GM15510 (cell line): ENCODE results near the gene SPATA7.
A peak's percentile ranks its signal among the peaks of the same experiment; 100 is the strongest.

Experiments
- POLR2A ChIP-seq: IDR thresholded peaks from 3 replicates; pipeline ENCODE4 v1.6.1; 2011; ENCODE audit warnings: borderline replicate concordance; ENCODE audit not compliant: insufficient read length; ENCODE audit errors: extremely low read depth

SPATA7 gene

DNA sequence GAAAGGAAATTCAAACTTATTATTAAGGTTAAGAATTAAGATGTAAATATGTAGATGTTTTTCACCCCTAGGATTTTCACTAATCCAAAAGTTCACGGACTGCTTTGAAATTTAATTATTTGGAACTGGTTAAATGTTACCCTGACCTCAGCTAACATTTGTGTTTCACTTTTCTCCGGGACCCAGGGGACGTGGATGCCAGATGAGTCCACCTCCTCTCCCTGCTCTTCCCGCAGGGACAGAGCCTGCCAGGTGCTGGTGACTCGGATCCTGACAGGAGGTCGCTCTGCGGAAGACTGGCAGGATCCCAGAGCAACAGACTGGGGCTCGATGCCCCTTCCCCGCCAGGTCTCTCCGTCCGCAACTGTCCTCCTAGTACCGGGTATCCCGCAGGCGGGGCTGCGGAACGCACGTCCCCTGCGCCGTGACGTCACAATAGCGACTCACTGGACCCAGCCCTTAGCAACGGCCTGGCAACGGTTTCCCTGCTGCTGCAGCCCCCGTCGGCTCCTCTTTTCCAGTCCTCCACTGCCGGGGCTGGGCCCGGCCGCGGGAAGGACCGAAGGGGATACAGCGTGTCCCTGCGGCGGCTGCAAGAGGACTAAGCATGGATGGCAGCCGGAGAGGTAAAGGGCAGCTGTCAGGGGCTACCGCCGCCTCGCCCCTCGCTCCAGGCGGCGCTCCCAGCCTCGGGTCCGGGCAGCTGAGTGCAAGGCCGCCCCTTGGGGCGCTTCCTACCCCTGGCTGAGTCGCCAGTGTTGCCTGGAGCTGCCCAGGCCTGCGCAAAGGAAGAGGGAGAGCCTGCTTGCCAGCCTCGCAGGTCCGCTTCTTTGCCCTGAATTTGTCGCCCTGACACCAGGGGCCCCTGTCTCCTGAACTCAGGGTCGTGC lies at the start of gene SPATA7:
Gene SPATA7, plus strand, starts transcription at position 446 of the 890 bp plus-strand sequence. Its CDS starts 162 bp downstream, at position 608.
- TF ChIP-seq POLR2A: peak; percentile 79

DNA sequence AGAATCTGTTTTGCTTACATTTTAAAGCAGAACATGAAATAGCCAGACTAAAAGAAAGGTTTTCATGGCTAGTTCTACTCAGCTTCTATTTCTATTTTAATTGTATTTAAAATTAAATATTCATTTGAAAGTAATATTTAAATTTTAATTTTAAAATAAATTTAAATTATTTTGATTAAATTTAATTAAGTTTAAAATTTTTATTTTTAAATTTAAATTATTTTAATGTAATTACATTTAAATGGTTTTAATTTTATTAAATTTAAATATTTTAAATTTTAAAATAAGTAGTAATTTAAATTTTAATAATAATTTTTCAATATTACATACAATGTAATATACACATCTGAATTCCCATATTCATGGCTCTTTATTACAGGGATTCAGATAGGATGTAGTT lies 45.1 kb upstream of the SPATA7 start:
- TF ChIP-seq POLR2A: no peak

DNA sequence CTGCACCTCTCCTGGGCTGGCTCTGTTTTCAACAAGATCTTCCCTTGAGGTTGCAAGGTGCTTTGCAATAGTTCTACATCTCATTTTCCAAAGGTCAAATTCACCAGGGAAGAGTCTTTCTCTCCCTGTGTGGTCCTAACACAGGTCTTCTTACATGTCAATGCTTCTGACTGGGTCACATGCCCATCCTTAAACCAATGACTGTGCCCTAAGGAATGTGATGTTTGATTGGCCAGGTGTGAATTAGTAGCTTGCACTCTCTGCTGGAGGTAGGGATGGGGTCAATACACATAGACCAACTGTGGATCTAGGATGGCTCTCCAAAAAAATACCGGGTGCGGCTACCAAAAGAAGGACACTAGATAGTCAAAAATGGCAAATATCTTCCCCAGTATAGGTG lies 42.5 kb upstream of the SPATA7 start:
- TF ChIP-seq POLR2A: no peak

- TF ChIP-seq POLR2A: no peak
Measured at GRCh38 chr14:88346048-88346639, 39.3 kb upstream of the SPATA7 start.

DNA sequence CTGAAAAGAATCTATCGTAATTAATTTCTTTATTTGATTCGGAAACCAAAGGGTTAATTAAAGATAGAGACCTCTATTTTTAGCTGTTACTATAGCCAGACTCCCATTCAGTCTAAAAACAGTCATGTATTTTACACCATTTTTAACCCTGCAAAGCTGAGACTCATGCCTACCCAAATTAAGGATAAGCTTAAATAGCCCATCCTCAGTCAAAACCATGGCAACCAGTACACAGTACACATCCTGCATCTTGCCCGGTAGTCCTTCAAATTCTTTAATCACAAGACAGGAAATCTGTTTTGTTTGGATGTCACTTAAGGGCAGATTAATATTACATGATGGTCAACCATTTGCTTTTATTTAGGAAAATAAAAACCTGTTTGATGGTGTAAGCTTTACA lies 36.9 kb upstream of the SPATA7 start:
- TF ChIP-seq POLR2A: no peak

DNA sequence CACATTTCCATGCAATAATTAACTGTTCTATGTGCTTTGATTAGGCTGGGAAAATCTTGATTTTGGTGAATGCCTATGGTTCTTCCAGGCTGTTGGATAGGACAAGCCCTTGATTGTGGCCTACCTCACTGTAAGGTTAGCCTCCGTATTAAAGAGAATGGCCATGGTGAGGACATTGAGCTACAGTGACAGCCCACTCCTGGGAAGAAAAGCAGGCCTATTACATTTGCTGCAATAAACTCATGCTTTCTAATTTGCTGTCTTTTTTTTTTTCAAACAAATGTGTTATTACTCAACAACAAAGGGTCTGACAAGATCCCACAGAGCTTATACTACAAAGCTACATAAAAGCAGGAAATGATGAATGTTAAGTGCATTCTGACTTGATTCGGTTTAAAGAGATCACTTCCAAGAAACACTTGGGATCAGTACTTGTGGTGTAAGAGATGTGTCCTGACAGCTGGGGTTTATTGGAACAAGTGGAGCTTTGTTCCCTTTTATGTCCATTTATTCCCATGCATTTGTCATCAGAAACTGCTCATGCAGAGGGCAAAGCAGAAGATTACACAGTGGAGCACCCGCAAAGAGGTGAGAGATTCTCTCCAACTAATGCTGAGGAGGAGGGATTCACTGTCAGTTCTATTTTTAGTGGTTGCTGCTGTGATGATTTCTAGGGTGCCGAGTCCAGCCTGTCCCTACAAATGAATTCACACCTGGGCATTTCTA lies 33.3 kb upstream of the SPATA7 start:
- TF ChIP-seq POLR2A: no peak

DNA sequence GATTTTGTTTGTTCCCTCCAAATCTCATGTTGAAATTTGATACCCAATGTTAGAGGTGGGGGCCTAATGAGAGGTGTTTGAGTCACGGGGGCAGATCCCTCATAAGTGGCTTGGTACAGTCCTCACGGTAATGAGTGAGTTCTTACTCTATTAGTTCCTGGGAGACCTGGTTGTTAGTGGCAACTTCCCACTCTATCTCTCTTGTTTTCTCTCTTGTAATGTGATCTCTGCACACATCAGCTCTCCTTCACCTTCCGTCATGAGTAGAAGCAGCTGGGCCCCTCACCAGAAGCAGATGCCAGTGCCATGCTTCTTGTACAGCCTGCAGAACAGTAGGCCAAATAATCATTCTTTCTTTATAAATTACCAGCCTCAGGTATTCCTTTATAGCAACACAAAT lies 32.8 kb upstream of the SPATA7 start:
- no peak for TF ChIP-seq POLR2A

DNA sequence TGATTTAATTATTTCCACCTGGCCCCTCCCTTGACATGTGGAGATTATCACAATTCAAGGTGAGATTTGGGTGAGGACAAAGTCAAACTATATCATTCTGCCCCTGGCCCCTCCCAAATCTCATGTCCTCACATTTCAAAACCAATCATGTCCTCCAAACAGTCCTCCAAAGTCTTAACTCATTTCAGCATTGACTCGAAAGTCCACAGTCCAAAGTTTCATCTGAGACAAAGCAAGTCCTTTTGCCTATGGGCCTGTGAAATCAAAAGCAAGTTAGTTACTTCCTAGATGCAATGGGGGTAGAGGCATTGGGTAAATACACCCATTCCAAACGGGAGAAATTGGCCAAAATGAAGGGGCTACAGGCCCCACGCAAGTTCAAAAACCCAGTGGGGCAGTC lies 31.1 kb upstream of the SPATA7 start:
- TF ChIP-seq POLR2A: no peak

GRCh38 chr14:88359500-88359899 lies 26.0 kb upstream of the SPATA7 start:
- no peak for TF ChIP-seq POLR2A

DNA sequence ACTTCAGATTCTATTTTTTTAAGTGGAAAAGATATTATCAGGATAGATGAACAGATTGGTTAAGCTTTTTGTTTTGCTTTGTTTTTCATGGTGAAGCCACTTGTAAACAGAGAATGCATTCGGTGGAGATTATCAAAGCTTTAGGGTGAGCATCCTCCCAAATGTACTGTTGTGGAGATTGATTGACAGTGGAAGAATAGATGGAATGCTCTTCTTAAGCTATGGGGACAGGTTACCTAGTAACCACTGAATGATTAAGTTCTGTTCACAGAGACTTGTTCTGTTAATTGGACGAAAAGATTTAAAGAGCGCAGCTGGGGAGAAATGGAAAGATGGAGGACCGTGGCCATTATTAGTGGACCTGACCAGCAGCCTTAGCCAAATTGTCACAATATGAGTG lies 21.8 kb upstream of the SPATA7 start:
- no peak for TF ChIP-seq POLR2A

GRCh38 chr14:88364710-88365413 lies 20.6 kb upstream of the SPATA7 start:
- TF ChIP-seq POLR2A: no peak

GRCh38 chr14:88369496-88369895 lies 16.0 kb upstream of the SPATA7 start:
- no peak for TF ChIP-seq POLR2A

GRCh38 chr14:88379706-88380343 lies 5.6 kb upstream of the SPATA7 start:
- no peak for TF ChIP-seq POLR2A

DNA sequence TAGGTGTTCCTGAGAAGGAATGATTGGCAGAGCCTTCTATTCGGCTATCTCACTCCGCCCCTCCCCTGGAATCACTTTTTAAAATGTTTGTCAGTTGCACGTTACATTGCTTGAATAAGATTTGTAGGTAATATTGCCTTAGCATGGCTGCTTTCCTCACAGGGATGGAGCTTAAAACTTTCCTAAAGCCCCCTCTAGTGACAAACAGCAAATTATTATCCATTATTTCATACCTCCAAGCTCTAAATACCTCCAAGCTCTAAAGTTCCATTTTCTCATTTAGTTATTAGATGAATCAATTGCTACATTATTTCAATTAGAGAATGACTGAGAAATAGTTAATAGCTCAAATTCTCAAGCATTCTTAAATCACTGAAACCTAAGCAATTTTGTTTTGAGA lies 5.1 kb upstream of the SPATA7 start:
- no peak for TF ChIP-seq POLR2A
